Inflammatory macrophage treated with lipopolysaccharide for 4 hours (primary cell): ENCODE data around the gene SSBP4.

Experiments used
- DNase-seq: peaks from one replicate; pipeline ENCODE4 v3.0.0-alpha.2; 2020

Gene SSBP4

GRCh38 chr19:18422530-18423191 is 3.5 kb downstream of the SSBP4 start:
- no peak for DNase-seq

- DNase-seq, result no peak
Measured at GRCh38 chr19:18423258-18424020, 4.2 kb downstream of the SSBP4 start.

GRCh38 chr19:18424122-18424889 is 5.1 kb downstream of the SSBP4 start:
- DNase-seq, result no peak

DNA sequence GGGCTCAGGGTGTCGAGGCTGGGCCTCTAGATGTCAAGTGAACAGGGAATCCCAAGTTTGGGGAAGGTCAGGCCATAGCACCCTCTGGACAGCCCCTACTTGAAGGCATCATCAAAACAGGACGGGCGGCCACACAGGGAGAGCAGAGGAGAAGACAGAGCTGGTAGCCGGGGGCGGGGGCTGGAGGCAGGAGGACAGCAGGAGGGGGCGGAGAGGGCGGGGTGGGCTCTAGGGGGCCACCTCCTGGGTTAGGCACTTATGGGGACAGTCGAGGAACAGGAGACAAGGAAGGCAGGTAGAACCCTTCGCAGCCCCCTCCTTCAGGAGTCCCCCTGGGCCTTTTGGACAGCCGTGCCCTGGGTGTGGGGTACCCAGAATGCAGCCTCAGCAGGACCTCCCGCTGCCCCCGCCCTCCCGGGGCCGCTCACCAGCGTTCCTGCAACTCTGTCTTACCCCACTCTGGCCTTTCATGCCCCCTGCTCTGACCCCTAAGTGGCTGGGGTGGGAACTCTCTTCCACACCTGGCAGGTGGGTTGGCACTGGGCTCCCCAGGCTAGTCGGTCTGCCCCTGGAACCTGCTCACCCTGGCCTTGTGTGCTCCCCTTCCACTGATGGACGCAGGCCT is 5.8 kb downstream of the SSBP4 start:
- DNase-seq, result no peak

GRCh38 chr19:18425515-18426415 is 6.6 kb downstream of the SSBP4 start:
- DNase-seq, result no peak

GRCh38 chr19:18426416-18426767 is 7.2 kb downstream of the SSBP4 start:
- no peak for DNase-seq

DNA sequence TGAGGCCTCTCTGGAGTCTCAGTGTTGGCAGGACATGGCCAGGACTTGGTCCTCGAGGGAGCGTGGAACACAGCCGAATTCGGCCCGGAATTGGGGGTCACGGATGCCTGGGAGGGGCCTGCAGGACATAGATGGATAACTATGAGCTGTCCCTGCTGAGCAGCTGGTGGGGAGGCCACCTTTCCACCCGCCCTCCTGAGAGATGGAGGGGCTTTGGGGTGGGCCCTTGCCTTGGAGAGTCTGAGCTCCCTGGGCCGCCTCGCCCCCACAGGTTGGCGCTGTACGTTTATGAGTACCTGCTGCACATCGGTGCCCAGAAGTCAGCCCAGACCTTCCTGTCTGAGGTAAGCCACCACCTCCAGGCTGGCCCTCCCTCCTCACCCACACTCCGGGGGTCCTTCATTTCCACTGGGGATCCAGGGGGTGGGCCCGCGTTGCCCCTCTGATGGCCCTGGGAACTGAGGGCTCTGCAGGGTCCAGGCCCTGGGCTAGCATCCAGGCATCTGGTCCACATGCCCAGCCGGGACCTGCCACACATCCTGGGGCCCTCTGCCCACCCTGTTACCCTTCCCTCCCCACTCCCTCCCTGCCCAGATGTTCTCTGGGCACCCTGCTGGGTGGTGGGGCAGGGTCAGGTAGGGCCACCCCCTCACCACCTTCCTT is 8.0 kb downstream of the SSBP4 start:
- DNase-seq, result no peak

GRCh38 chr19:18427743-18428113 is 8.5 kb downstream of the SSBP4 start:
- DNase-seq, result no peak

GRCh38 chr19:18428173-18428786 is 9.1 kb downstream of the SSBP4 start:
- no peak for DNase-seq

- DNase-seq, result peak; percentile 72
Measured at GRCh38 chr19:18428787-18429674, 9.8 kb downstream of the SSBP4 start.

DNA sequence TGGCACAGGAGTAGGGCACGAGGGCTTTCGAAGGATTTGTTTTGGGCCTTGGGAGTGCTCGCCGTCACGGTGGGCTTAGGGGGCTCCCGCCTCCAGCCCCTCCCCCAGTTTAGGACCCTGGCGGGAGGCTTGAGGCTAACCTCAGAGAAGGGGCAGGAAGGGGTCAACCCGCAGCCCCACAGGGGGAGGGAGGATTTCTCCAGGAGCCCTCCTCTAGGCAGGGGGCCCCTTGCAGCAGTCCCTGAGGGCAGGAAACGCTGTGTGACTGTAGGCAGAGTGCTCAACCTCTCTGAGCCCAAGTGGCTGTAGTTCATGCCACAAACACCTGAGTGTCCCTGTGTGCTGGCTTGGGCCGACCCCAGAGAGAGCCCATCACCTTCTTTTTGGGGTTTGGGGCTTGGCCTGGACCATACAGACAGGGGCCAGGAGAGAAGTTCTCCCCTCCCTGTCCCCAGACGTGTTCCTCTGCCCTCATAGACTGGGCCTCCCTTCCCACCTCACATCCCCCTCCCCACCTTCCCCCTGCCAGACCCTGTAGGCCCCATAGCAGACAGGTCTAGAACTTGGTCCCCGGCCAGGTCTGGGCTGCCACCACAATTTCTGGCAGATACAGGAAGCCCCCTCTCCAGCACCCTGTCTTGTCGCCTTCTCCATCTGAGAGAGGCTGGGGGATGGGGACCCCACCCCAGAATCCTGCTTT is 10.7 kb downstream of the SSBP4 start:
- no peak for DNase-seq

- DNase-seq, result no peak
Measured at GRCh38 chr19:18430417-18431144, 11.4 kb downstream of the SSBP4 start.

GRCh38 chr19:18431351-18432197 is 12.4 kb downstream of the SSBP4 start:
- no peak for DNase-seq

GRCh38 chr19:18432275-18433014 is 13.2 kb downstream of the SSBP4 start:
- DNase-seq, result no peak

DNA sequence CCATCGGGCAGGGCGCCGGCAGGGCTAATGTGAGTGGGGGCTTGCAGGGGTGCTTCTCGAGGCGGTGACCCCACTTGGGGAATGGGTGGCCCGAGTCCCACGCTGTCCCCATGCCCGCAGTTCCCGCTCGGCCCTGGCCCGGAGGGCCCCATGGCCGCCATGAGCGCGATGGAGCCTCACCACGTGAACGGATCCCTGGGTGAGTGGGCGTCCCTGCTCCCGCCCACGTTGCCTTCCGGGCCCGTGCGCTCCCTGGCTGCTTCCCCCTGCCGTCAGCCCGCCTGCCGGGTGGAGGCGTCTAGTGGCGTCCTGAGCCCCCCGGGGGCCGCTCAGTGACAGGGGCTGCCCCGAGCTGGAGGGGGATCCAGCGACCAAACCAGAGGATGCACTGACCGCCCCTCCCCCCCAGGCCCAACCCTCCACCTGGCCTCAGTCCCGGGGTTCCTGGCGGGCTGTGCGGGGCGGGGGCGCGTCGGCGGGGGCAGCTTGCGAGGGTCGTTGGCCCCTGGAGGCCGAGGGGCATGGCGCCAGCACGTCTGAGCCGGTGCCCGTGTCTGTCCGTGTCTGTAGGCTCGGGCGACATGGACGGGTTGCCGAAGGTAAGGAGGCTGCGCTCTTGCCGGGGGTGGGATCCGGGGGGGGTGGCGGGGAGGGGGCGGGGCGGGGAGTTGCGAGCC is 14.0 kb downstream of the SSBP4 start:
- DNase-seq, result no peak

DNA sequence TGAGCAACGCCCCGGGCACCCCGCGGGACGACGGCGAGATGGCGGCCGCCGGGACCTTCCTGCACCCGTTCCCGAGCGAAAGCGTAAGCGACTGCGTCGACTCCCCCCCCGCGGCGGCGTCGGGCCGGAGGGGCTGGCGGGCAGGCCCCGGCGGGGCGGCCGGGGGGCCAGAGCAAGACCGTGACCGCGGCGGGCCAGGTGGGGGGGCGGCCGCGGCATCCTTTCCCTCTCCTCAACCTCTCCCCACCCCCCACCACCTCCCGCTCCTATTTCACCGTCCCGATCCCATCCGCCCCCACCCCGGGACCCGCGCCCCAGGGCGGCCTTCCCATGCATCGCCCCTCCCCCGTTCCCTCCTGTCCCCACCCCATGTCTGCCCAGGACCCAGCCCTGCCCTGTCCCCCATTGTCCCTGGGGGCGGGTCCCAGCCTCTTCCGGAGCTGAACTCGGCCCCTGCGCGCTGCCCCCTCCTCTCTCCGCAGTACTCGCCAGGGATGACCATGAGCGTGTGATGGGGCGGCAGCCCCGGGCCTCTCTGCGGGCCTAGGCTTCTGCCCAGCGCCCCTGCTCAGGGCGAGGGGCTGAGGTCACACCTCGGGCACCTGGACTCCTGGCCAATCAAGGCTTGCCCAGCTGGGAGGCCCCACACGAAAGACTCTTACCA is 14.7 kb downstream of the SSBP4 start:
- DNase-seq, result no peak
